ENCODE results near the gene TUBB2B.

Gene TUBB2B

DNA sequence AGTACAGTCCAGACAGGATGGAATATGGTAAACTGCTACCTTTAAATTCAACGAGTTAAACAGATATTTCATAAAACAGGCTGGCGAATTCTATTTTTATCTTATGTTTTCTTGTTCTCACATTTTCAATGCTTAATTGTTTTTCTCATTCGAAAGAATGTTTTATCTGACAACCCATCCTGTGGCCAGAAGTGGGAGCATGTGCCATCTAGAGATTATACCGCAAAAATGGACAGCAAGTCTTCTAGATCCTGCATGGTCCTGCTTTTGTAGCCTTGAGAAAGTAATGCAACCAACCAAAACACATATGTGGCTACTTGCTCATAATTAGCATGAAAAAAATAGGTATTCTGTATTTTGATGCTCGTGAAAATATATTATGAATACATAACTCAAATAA, 30.7 kb downstream of the TUBB2B start:
- ChIA-PET POLR2A (ENCODE audit: low non-redundant PET) (interaction anchor here (0.6 kb wide), 1 partner anchor 40 kb away, joined by 3 read pairs; the partner anchor contains the start of gene TUBB2A), CTCF (no interaction called here)

DNA sequence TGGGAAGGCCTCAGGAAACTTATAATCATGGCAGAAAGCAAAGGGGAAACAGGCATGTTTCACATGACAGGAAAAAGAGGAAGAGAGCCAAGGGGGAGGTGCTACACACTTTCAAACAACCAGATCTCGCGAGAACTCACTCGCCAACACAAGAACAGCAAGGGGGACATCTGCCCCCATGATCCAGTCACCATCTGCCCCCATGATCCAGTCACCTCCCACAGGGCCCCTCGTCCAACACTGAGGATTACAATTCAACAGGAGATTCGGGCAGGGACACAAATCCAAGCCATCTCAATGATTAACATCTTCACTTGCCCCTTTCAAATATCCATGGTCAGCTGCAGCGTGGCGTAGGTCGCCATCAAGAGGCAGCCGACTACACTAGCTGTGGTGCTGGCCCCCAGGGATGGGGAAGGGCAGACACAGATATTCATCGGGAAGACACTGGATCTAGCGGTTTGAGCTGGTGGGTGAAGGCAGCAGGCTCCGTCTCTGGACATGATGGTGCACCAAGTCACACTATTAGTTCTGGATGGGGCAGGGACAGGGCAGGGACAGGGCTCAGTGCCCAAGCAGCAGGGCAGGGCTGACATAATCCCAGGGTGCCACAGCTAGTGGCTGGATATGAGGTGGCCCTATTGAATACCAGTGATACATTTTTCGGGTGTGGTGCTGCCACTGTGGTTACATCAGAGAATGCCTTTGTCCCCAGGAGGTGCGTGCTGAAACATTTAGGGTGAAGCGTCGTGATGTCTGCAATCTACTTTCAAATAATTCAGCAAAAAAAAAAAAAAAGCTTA, 31.6 kb downstream of the TUBB2B start:
- no peak for TF ChIP-seq CTCF (conservative IDR thresholded peaks at IDR 0.05; ENCODE audit: low read depth)
- no peak for DNase-seq (ENCODE audit: low spot score)
- ChIA-PET CTCF (no interaction called here), POLR2A (ENCODE audit: low non-redundant PET) (interaction anchor here (0.6 kb wide), 1 partner anchor 39 kb away, joined by 3 read pairs; the partner anchor contains the start of gene TUBB2A)
- H3K27ac ChIP-seq = no peak overlapping the region

More for the DNA sequence above, 30.7 kb downstream of the TUBB2B start:
- TF ChIP-seq CTCF (conservative IDR thresholded peaks at IDR 0.05; ENCODE audit: low read depth) = no peak
- no peak for DNase-seq (ENCODE audit: low spot score)
- no peak overlapping the region for H3K27ac ChIP-seq

DNA sequence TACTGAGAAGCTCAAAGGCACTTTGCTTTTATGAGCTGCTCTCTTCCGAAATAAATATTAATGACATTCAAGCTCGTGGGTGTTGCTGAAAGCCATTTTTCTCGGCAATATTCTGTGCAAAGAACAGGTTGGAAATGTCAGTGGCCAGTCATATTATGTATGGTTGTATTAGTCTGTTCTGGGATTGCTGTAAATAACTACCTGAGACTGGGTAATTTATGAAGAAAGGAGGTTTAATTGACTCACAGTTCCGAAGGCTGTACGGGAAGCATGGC, 32.1 kb downstream of the TUBB2B start:
- ChIA-PET CTCF (no interaction called here), POLR2A (ENCODE audit: low non-redundant PET) (no interaction called here)
- TF ChIP-seq CTCF (conservative IDR thresholded peaks at IDR 0.05; ENCODE audit: low read depth) = no peak
- no peak overlapping the region for H3K27ac ChIP-seq
- no peak for DNase-seq (ENCODE audit: low spot score)

DNA sequence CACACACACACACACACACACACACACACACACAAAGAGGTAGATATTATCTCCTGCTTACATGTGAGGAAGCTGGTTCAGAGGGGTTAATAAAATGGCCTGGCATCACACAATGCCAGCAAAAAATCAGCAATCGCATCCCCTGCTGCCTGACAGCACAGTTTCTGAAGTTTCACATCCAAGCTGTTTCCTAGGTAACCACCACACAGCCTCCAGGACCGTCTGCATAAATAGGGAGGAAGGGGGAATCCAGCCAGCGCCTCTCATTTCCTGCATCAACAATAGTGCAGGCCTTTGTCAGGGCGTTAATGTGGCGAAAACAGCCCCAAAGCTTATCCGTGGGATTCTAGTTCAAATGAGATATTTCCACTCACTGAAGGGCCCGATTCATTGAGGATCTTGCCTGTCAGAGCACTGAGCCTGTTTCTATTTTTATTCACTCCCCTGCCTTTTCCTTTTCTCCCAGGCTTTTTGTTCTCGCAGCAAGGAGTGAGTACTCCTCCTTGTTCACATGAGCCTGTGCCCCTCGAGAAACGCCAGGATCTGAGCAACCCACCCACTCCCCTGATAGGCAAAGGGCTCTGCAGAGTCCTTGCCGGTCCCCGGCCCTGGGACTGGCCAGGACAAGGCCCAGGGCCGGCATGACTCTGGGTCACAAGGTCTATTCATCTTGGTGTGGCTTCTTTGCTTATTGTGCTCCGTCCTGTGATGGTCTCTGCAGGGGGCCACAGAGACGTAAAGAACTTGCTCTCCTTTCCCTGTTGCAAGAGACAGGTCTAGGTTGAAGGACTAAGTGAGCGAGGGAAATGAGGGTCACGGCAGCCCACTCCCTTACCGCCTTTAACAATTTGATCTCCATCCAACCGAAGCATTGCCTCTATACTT, 32.7 kb downstream of the TUBB2B start:
- CTCF ChIA-PET = no interaction called here
- no peak overlapping the region for H3K27ac ChIP-seq

GRCh38 chr6:3193102-3193849, 34.2 kb downstream of the TUBB2B start:
- no peak for TF ChIP-seq CTCF (conservative IDR thresholded peaks at IDR 0.05; ENCODE audit: low read depth)
- no peak overlapping the region for H3K27ac ChIP-seq
- DNase-seq (ENCODE audit: low spot score) = no peak
- CTCF ChIA-PET = interaction anchor here (0.8 kb wide), 1 partner anchor 16 kb away, joined by 3 read pairs; no protein-coding TSS in a partner anchor
- POLR2A ChIA-PET (ENCODE audit: low non-redundant PET) = no interaction called here

More for the DNA sequence above, 32.7 kb downstream of the TUBB2B start:
- TF ChIP-seq CTCF (conservative IDR thresholded peaks at IDR 0.05; ENCODE audit: low read depth) = no peak
- no peak for DNase-seq (ENCODE audit: low spot score)
- POLR2A ChIA-PET (ENCODE audit: low non-redundant PET) = no interaction called here

DNA sequence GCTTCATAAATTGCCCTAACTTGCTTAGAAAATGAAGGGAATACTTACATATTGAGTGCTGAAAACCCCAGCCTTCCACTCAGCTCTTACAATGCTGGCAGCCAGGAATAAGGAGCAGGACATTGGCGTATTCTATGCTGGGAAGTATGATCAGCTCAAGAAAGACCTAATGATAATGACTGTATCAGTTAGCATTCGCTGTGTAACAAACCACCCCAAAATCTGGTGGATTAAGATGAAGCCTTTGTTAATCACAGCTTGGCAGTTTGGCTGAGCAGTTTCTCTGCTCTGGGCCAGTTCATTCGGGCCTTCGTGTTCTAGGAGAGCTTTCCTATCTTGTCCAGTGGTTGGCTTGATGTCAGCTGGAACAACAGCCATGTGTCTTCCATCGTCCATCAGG, 36.7 kb downstream of the TUBB2B start:
- DNase-seq (ENCODE audit: low spot score) = no peak
- TF ChIP-seq CTCF (conservative IDR thresholded peaks at IDR 0.05; ENCODE audit: low read depth) = no peak
- ChIA-PET POLR2A (ENCODE audit: low non-redundant PET) (no interaction called here), CTCF (no interaction called here)
- no peak overlapping the region for H3K27ac ChIP-seq

Data from RWPE1 (cell line).